ENCODE measurements around the gene KRTAP4-16.
"Not testable (repeated sequence)": the region's sequence is repeated elsewhere in the genome, so short reads cannot be mapped to it uniquely, and the experiment has no call there.

KRTAP4-16 gene

GRCh38 chr17:41098481-41098880 is 3.5 kb downstream of the KRTAP4-16 start:
- H3K4me3 ChIP-seq (ENCODE audit: low read depth, low read length): no peak overlapping the region
- TF ChIP-seq CTCF (IDR thresholded peaks at IDR 0.05; ENCODE audit: control insufficient read depth, extremely low read depth, insufficient read depth): no peak
- DNase-seq (ENCODE audit: low read depth): no peak

GRCh38 chr17:41098042-41098441 is 4.0 kb downstream of the KRTAP4-16 start, which contains the start of gene KRTAP4-8:
KRTAP4-8 (minus strand) TSS chr17:41098142; CDS start chr17:41098084, 58 bp downstream.
- no peak for TF ChIP-seq CTCF (IDR thresholded peaks at IDR 0.05; ENCODE audit: control insufficient read depth, extremely low read depth, insufficient read depth)
- DNase-seq (ENCODE audit: low read depth): no peak
- H3K4me3 ChIP-seq (ENCODE audit: low read depth, low read length): no peak within 1 kb of the TSS

- DNase-seq (ENCODE audit: low read depth): no peak
- TF ChIP-seq CTCF (IDR thresholded peaks at IDR 0.05; ENCODE audit: control insufficient read depth, extremely low read depth, insufficient read depth): no peak
- H3K4me3 ChIP-seq (ENCODE audit: low read depth, low read length): no peak overlapping the region
These were observed 6.0 kb downstream of the KRTAP4-16 start for GRCh38 chr17:41096055-41096454.

- not testable (repeated sequence) for DNase-seq (ENCODE audit: low read depth); H3K4me3 ChIP-seq (ENCODE audit: low read depth, low read length)
These were observed 13.2 kb downstream of the KRTAP4-16 start for GRCh38 chr17:41088760-41089352.

GRCh38 chr17:41084100-41084856 is 17.7 kb downstream of the KRTAP4-16 start, which contains the start of gene KRTAP4-7:
KRTAP4-7 (plus strand) TSS chr17:41084150; CDS start chr17:41084207, 57 bp downstream.
- H3K4me3 ChIP-seq (ENCODE audit: low read depth, low read length); DNase-seq (ENCODE audit: low read depth): not testable (repeated sequence)

- H3K4me3 ChIP-seq (ENCODE audit: low read depth, low read length); DNase-seq (ENCODE audit: low read depth): not testable (repeated sequence)
These were observed 18.6 kb downstream of the KRTAP4-16 start for GRCh38 chr17:41083427-41083826.

GRCh38 chr17:41082626-41083025 is 19.4 kb downstream of the KRTAP4-16 start:
- H3K4me3 ChIP-seq (ENCODE audit: low read depth, low read length): no peak overlapping the region
- no peak for DNase-seq (ENCODE audit: low read depth)
- no peak for TF ChIP-seq CTCF (IDR thresholded peaks at IDR 0.05; ENCODE audit: control insufficient read depth, extremely low read depth, insufficient read depth)

- no peak for DNase-seq (ENCODE audit: low read depth)
- TF ChIP-seq CTCF (IDR thresholded peaks at IDR 0.05; ENCODE audit: control insufficient read depth, extremely low read depth, insufficient read depth): no peak
- H3K4me3 ChIP-seq (ENCODE audit: low read depth, low read length): no peak overlapping the region
These were observed 25.2 kb downstream of the KRTAP4-16 start for GRCh38 chr17:41076788-41077187.
